HepG2 (cell line): Measurements from ENCODE around the gene RPL23. TPM values are rescaled to one million over a fixed set of nuclear protein-coding genes. Genes with fewer than 3 reads are reported as not detected.

Experiments
- ELK4 ChIP-seq: sonication (generic); formaldehyde crosslinking; IDR thresholded peaks from 2 replicates; pipeline ENCODE4 v1.9.0; 2021; ENCODE audit warnings: missing genetic modification reagents, borderline replicate concordance
- ISX ChIP-seq: sonication (generic); formaldehyde crosslinking; conservative IDR thresholded peaks from 2 replicates; pipeline ENCODE4 v1.5.0; 2020; ENCODE audit warnings: missing genetic modification reagents
- KLF9 ChIP-seq: IDR thresholded peaks from 2 replicates; pipeline ENCODE4 v1.6.1; 2016; ENCODE audit warnings: low read depth
- KMT2B ChIP-seq: IDR thresholded peaks from 2 replicates; pipeline ENCODE4 v1.6.1; 2016; ENCODE audit warnings: missing genetic modification reagents, missing compliant biosample characterization
- MAFF ChIP-seq: IDR thresholded peaks from 2 replicates; pipeline ENCODE4 v1.6.1; 2011; ENCODE audit warnings: low read depth, low read length, improper control_type of control experiment
- POGZ ChIP-seq: sonication (generic); formaldehyde crosslinking; IDR thresholded peaks from 2 replicates; pipeline ENCODE4 v1.4.0; 2020; ENCODE audit warnings: mild to moderate bottlenecking, missing genetic modification reagents
- ZBED4 ChIP-seq: sonication (generic); formaldehyde crosslinking; IDR thresholded peaks from 2 replicates; pipeline ENCODE4 v1.4.0; 2020; ENCODE audit warnings: missing genetic modification reagents, borderline replicate concordance
- ZIK1 ChIP-seq: sonication (generic); formaldehyde crosslinking; IDR thresholded peaks from 2 replicates; pipeline ENCODE4 v1.5.0; 2020; ENCODE audit warnings: mild to moderate bottlenecking, low read depth, missing genetic modification reagents, borderline replicate concordance
- ZNF354B ChIP-seq: sonication (generic); formaldehyde crosslinking; IDR thresholded peaks from 2 replicates; pipeline ENCODE4 v1.8.0; 2022; ENCODE audit warnings: mild to moderate bottlenecking, missing genetic modification reagents
- ZNF484 ChIP-seq: sonication (generic); formaldehyde crosslinking; IDR thresholded peaks from 2 replicates; pipeline ENCODE4 v1.5.1; 2020; ENCODE audit warnings: mild to moderate bottlenecking, low read depth, missing genetic modification reagents, borderline replicate concordance
- ZNF512B ChIP-seq: sonication (generic); formaldehyde crosslinking; IDR thresholded peaks from 2 replicates; pipeline ENCODE4 v1.5.1; 2020; ENCODE audit warnings: missing genetic modification reagents, mild to moderate bottlenecking, borderline replicate concordance
- ZNF576 ChIP-seq: sonication (generic); formaldehyde crosslinking; IDR thresholded peaks from 2 replicates; pipeline ENCODE4 v1.4.0; 2020; ENCODE audit warnings: mild to moderate bottlenecking, missing genetic modification reagents
- polyA plus RNA-seq, 8 experiments: library from polyadenylated mRNA; depleted of rRNA in 3 of 8; stranded (reverse) in 7 of 8; unstranded in 1 of 8; fragments of >200 nt; fragmentation: Illumina TruSeq in 4 of 8; extraction: Trizol in 4 of 8; gene quantifications; 2 replicates each; pipeline versions ENCODE4 v1.2.1 to v1.2.3, GENCODE V29; 2011 to 2016; ENCODE audit warnings: low read depth in 4 of 8, missing spikeins in 1 of 8, mixed read lengths in 1 of 8; ENCODE audit not compliant: insufficient read depth in 1 of 8
- total RNA-seq, 5 experiments: library from RNA; depleted of rRNA; stranded (reverse); fragments of >200 nt; fragmentation: Illumina TruSeq; extraction: Trizol; gene quantifications; 2 replicates each; pipeline ENCODE4 v1.2.3, GENCODE V29; 2016; ENCODE audit warnings: low read depth in 1 of 5
- TF ChIP-seq, protein P1 (sequence below): sonication (generic); formaldehyde crosslinking; IDR thresholded peaks from 2 replicates; pipeline ENCODE4 v1.4.0; 2020; ENCODE audit warnings: missing genetic modification reagents
- TF ChIP-seq, protein P2 (sequence below): IDR thresholded peaks from 2 replicates; pipeline ENCODE4 v1.6.1; 2016; ENCODE audit warnings: control low read depth

Gene RPL23
- total and polyA plus RNA-seq, 2 of the 13 experiments (the other 11 are each of a cell fraction or from before 2014, with no cell fraction given): 2,790 to 4,860 TPM

GRCh38 chr17:38824899-38825761 is 28.4 kb downstream of the RPL23 start, which contains the start of gene CWC25 (continued):
- TF ChIP-seq, protein P1, sequence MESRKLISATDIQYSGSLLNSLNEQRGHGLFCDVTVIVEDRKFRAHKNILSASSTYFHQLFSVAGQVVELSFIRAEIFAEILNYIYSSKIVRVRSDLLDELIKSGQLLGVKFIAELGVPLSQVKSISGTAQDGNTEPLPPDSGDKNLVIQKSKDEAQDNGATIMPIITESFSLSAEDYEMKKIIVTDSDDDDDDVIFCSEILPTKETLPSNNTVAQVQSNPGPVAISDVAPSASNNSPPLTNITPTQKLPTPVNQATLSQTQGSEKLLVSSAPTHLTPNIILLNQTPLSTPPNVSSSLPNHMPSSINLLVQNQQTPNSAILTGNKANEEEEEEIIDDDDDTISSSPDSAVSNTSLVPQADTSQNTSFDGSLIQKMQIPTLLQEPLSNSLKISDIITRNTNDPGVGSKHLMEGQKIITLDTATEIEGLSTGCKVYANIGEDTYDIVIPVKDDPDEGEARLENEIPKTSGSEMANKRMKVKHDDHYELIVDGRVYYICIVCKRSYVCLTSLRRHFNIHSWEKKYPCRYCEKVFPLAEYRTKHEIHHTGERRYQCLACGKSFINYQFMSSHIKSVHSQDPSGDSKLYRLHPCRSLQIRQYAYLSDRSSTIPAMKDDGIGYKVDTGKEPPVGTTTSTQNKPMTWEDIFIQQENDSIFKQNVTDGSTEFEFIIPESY (CRISPR knock-in tag): peak; percentile 84
- TF ChIP-seq ZNF354B (CRISPR knock-in tag) (peak; percentile 20; the same call in 1 of the 2 replicates), ZNF484 (no peak), ELK4 (peak; percentile 92; the same call in 1 of the 2 replicates), ISX (0 out of 2 replicates have a peak, but pooled peaks have one; percentile 20), ZNF576 (CRISPR knock-in tag) (peak; percentile 89), ZNF512B (CRISPR knock-in tag) (peak; percentile 90; the same call in 1 of the 2 replicates), MAFF (peak; percentile 83), KLF9 (CRISPR knock-in tag) (peak; percentile 91; the same call in 1 of the 2 replicates), ZIK1 (peak; percentile 78), ZBED4 (CRISPR knock-in tag) (peak; percentile 71; the same call in 1 of the 2 replicates), KMT2B (CRISPR knock-in tag) (peak; percentile 99), POGZ (CRISPR knock-in tag) (peak; percentile 99)
- TF ChIP-seq, protein P2, sequence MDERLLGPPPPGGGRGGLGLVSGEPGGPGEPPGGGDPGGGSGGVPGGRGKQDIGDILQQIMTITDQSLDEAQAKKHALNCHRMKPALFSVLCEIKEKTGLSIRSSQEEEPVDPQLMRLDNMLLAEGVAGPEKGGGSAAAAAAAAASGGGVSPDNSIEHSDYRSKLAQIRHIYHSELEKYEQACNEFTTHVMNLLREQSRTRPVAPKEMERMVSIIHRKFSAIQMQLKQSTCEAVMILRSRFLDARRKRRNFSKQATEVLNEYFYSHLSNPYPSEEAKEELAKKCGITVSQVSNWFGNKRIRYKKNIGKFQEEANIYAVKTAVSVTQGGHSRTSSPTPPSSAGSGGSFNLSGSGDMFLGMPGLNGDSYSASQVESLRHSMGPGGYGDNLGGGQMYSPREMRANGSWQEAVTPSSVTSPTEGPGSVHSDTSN (CRISPR knock-in tag): peak; percentile 54
